Activated naive CD4-positive, alpha-beta T cell treated with anti-CD3 and anti-CD28 coated beads, Interleukin-2, amount 50 U/mL, for 24 hours (primary cell): ENCODE results near the gene CORO2A.
A peak's percentile ranks its signal among the peaks of the same experiment; 100 is the strongest.

Experiments
- H3K27ac Mint-ChIP-seq: one replicate; pipeline ENCODE4 v1.8.0; 2021; ENCODE audit warnings: mild to moderate bottlenecking, mixed read lengths
- H3K27me3 Mint-ChIP-seq: one replicate; pipeline ENCODE4 v1.8.0; 2021; ENCODE audit warnings: mixed read lengths
- H3K36me3 Mint-ChIP-seq: one replicate; pipeline ENCODE4 v1.8.0; 2021; ENCODE audit warnings: mixed read lengths
- H3K4me1 Mint-ChIP-seq: one replicate; pipeline ENCODE4 v1.8.0; 2021; ENCODE audit warnings: mixed read lengths
- H3K4me3 Mint-ChIP-seq: one replicate; pipeline ENCODE4 v1.8.0; 2021; ENCODE audit warnings: mild to moderate bottlenecking, mixed read lengths
- H3K9me3 Mint-ChIP-seq: one replicate; pipeline ENCODE4 v1.8.0; 2021; ENCODE audit warnings: mixed read lengths

The CORO2A gene

DNA sequence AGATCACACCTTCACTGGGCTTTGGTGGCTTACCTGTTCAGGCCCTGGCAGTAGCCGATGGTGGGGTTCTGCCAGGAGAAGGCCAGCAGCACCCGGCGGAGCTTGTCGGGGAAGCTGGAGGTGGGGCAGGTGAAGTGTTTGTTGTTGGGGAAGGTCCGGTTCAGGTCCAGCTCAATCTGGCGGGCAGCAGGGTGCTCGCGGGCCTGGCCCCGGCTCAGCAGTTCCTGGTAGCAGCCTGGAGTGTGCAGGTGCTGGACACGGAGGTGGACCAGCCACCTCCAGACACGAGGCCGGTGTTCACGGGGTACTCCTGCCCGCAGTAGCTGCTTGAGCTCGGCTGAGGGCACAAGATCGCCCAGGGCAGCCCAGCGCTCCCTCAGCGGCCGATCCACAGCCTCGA is 16.2 kb upstream of the CORO2A start:
- Mint-ChIP-seq H3K36me3 (peaks cover 2% of the 10 kb centered on the region), H3K27me3 (no peaks in the 10 kb centered on the region), H3K9me3 (no peaks in the 10 kb centered on the region), H3K4me1 (peaks cover 4% of the 10 kb centered on the region), H3K27ac (no peak overlapping the region), H3K4me3 (no peak overlapping the region)

DNA sequence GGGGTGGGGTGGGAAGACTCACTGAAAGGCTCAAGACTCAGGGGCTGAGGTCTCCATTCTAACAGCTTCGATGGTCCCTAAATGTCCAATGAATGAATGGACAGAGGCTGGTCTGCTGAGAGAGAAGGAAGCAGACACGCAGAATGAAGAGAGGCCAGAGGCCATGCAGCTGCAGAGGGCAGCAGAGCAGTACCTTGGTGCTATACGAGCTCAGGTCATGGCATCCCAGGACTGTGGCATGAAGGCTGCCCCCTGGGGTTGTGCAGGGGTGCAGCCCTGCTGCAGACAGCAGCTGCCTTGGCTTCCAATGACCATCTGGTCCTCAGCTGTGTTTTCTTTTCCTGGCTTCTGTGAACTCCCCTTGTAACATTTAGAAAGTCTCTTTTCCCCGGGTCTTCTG is 15.2 kb upstream of the CORO2A start:
- Mint-ChIP-seq H3K4me1 (peaks cover 4% of the 10 kb centered on the region), H3K27me3 (no peaks in the 10 kb centered on the region), H3K27ac (no peak overlapping the region), H3K4me3 (no peak overlapping the region), H3K9me3 (no peaks in the 10 kb centered on the region), H3K36me3 (peaks cover 2% of the 10 kb centered on the region)

DNA sequence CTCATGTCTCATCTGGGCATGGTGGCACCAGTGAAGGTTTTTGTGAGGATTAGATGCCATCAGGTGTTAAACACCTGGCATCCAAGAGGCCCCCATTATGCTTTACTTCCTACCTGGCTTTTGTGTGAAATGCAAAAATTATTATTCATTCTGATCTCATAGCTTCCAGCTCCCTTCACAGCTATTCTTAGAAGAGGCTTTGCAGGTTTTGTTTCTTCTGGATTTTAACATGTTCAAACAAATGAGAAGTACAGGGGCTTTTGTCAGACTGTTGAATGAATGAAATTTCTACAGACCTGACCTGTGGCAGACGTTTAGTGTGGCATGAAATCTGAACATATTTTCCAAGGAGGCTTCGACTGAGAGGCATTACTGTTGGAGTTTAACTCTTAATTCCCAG is 14.3 kb upstream of the CORO2A start:
- H3K9me3 Mint-ChIP-seq = no peaks in the 10 kb centered on the region
- no peaks in the 10 kb centered on the region for H3K27me3 Mint-ChIP-seq
- peaks cover 4% of the 10 kb centered on the region for H3K4me1 Mint-ChIP-seq
- H3K27ac Mint-ChIP-seq = no peak overlapping the region
- H3K36me3 Mint-ChIP-seq = peaks cover 2% of the 10 kb centered on the region
- no peak overlapping the region for H3K4me3 Mint-ChIP-seq

DNA sequence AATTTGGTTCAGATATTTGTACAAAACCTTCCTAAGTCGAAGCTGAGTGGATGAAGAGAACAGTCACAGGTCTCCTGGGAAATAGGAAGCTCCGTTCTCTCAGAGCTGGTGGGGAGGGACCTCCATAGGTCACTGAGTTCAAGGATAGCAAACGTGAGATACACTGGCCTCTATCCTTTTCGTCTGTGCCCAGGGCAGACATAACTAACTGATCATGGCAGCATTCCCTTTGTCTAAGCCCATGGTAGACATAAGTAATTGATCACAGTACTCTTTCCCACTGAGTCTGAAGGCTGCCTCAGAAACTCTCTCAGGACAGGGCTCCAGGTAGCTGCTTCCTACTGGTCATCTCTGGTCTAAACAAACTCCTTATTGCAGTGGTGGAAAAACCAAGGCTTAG is 12.3 kb upstream of the CORO2A start:
- Mint-ChIP-seq H3K27ac (no peak overlapping the region), H3K27me3 (no peaks in the 10 kb centered on the region), H3K36me3 (no peaks in the 10 kb centered on the region), H3K4me3 (no peak overlapping the region), H3K4me1 (peaks cover 4% of the 10 kb centered on the region), H3K9me3 (no peaks in the 10 kb centered on the region)

DNA sequence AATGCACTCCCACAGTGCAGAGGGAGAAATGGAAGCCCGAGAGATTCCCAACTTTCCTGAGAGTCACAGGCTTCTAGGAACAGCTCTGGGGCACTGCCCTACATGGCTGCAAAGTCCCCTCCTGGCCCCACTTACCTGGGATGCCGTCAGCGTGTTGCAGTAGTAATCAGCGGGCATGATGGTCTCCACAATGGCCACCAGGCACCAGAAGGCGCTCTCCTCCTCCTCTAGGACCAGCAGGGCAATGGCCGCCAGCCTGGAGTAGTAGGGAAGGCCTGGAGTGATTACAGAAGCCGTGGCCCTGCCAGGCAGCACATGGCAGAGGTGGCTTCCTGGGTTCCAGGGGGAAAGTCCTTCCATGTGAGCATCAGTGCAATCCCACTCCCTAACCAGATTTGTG is 10.7 kb upstream of the CORO2A start:
- Mint-ChIP-seq H3K9me3 (no peaks in the 10 kb centered on the region), H3K27ac (no peak overlapping the region), H3K27me3 (no peaks in the 10 kb centered on the region), H3K4me1 (peaks cover 4% of the 10 kb centered on the region), H3K36me3 (no peaks in the 10 kb centered on the region), H3K4me3 (no peak overlapping the region)

DNA sequence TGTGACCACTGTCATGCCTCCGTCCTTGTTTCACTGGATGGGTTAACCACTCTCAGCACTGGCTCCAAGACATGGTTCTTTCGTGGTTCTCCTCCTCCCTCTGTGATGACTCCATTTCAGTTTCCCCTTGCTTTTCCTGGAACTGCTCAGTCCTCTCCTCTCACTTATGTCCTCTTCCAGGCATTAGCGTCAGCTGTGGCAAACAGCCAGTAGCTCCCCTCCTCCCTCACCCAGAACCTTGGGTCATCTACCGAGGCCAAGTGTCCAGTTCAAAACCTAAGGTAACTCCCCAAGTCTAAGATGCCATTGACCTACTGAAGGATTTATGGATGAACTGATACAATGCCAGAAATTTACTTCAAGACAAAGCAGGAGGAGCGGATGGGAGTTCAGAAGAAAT is 9.8 kb upstream of the CORO2A start:
- Mint-ChIP-seq H3K9me3 (no peaks in the 10 kb centered on the region), H3K27me3 (no peaks in the 10 kb centered on the region), H3K36me3 (no peaks in the 10 kb centered on the region), H3K27ac (no peak overlapping the region), H3K4me3 (no peak overlapping the region), H3K4me1 (peaks cover 4% of the 10 kb centered on the region)

DNA sequence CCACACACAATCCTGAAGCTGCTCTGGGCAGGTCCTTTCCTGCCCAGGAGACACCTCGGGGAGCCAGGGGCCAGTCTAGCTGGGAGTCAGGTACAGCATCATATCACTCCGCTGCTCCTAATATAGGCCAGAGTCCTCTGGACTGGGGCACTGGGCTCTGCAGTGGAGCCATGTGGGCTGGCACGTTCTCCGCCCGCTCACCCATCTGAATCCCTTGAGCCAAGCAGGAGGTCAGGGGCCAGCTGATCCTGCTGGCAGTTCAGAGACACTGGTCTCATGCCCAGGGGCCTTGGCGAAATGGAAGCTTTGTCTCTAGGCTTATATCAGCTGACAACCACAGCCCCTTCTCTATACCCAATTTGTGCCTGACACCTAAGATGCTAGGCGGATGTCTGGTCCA is 9.3 kb upstream of the CORO2A start:
- H3K4me1 Mint-ChIP-seq = peaks cover 4% of the 10 kb centered on the region
- no peaks in the 10 kb centered on the region for H3K9me3 Mint-ChIP-seq
- H3K36me3 Mint-ChIP-seq = no peaks in the 10 kb centered on the region
- H3K4me3 Mint-ChIP-seq = no peak overlapping the region
- no peak overlapping the region for H3K27ac Mint-ChIP-seq
- H3K27me3 Mint-ChIP-seq = no peaks in the 10 kb centered on the region

DNA sequence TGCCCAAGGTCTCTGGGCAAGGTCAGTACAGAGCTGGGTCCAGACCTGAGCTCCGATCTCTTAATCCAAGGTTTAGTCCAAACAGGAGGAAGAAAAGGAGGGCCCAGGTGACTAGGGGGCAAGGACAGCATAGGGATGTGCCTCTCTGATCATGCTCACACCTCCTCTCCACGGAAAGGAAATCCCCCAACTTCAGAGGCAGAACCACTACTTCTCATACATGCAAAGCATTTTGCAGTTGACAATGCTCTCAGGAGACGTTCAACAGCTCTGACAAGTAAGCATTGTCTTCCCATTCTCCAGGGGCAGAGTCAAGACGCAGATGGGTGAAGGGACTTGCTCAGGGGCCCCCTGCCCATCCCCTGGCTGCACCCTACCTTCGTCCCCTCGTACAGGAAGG is 8.7 kb upstream of the CORO2A start:
- H3K9me3 Mint-ChIP-seq = no peaks in the 10 kb centered on the region
- H3K36me3 Mint-ChIP-seq = no peaks in the 10 kb centered on the region
- no peak overlapping the region for H3K4me3 Mint-ChIP-seq
- no peaks in the 10 kb centered on the region for H3K27me3 Mint-ChIP-seq
- no peak overlapping the region for H3K27ac Mint-ChIP-seq
- peaks cover 4% of the 10 kb centered on the region for H3K4me1 Mint-ChIP-seq

DNA sequence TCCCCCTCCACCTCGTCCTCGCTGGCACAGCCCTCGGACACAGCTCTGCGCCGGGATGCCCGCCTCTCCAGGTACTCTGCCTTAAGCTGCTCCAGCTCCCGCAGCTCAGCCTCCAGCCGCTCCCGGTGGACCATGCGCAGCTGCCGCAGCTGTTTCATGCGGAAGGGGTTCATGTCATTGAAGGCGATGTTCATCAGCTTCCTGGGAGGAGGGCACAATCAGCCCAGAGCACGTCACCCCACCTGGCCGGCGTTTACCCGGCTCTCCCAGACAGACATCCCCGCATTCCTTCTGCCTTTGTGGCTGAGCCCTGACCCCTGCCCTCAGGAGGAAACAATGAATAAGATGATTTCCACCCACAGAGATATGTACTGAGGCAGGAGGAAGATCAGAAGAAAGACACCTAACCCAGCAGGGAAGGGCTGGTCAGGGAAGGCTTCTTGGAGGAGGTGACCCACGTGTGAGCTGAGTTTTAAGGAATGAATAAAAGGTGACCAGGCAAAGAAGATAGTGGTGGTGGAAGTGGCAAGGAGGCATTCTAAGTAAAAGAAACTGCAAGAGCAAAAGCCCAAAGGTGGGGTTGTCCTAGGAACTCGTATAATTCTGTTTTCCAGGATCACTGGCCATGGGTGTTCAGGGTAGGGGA is 7.1 kb upstream of the CORO2A start:
- H3K4me1 Mint-ChIP-seq = no peaks in the 10 kb centered on the region
- no peaks in the 10 kb centered on the region for H3K27me3 Mint-ChIP-seq
- no peak overlapping the region for H3K27ac Mint-ChIP-seq
- no peaks in the 10 kb centered on the region for H3K36me3 Mint-ChIP-seq
- no peak overlapping the region for H3K4me3 Mint-ChIP-seq
- H3K9me3 Mint-ChIP-seq = no peaks in the 10 kb centered on the region

DNA sequence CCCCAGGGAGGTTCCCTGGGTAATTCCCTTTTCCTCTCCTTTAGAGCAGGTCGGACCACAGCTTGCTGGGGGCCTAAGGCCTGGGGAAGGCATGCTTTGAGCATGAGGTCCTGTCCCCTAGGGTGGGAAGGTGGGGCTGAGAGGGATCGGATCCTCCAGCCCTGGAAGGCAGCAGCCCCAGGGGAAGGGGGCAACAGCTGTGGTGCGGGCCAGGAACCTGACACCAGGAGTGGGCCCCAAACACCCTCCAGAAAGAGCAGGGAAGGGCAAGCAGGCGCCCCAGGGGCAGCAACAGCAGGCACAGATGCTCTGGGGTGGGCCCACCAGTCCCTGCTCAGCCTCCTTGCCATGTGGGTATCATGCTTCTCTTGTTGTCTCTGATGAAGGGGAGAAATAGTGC is 3.2 kb upstream of the CORO2A start:
- no peak overlapping the region for H3K4me3 Mint-ChIP-seq
- no peak overlapping the region for H3K27ac Mint-ChIP-seq
- no peaks in the 10 kb centered on the region for H3K9me3 Mint-ChIP-seq
- no peaks in the 10 kb centered on the region for H3K36me3 Mint-ChIP-seq
- H3K27me3 Mint-ChIP-seq = no peaks in the 10 kb centered on the region
- peaks cover 18% of the 10 kb centered on the region for H3K4me1 Mint-ChIP-seq

DNA sequence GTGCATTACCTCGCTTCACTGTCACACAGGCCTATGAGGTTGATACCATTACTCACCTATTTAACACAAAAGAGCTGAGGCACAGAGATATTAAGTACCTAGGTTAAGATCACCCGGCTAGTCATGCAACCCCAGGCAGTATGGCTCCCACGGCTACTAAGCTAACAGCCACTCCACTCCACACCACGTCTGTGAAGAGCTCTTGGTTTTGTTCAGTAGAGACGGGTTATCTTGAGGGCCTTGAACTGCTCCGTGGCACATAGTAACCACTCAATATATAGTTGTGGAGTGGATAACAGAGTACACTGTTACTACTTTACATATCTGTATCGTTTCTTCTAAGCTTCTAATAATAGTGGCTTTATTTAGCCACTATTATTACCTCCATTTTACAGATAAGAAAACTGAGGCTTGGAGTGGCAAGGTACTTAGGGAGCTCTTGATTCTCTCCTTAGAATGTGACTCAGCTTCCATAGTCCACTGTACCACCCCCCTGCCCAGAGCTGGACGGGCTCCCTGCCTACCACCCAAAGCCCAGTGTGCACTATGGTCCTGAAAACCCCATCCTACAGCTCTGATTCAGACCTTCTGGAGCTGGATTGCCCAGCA is 1.0 kb upstream of the CORO2A start:
- Mint-ChIP-seq H3K4me3 (peak overlapping the region; percentile 88), H3K36me3 (no peaks in the 10 kb centered on the region), H3K9me3 (no peaks in the 10 kb centered on the region), H3K27me3 (no peaks in the 10 kb centered on the region), H3K27ac (peak overlapping the region; percentile 32), H3K4me1 (peaks cover 39% of the 10 kb centered on the region)

DNA sequence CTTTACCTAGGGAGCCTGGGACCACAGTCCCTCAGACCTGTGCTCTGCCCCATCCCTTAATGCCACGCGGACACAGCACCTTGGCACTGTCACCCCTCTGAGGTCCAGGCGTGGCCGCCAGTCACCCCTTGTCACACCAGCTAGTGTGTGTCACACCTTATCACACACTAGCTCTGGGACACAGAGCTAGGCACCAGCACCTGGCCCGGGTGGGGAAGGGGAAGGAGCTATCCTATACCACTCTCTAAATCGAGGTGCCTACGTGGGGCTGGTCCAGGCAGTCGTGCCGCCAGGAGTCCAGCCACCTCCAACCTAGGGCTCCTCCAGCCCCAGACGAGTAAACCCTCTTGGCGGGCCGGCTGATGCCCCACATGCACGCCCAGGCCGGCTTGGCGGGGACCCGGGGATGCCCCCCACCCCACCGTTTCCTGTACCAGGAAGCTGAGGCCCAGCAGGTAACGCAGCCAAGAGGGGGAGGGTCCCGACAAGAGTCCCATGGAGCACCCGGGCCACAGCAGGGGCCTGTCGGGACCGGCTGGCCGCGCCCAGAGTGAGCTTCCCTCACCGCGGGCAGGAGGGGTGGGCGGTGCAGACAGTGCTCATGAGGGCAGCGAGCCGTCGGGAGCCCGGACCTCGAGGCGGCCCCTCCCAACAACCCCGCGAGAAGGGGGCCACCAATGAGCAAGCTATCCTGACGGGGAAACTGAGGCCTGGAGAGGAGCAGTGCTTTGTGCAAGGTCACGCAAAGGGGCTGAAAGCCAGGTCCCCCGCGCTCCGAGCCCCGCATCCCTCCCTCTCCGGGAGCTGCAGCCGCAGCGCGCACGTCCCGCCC is 550 bp downstream of the CORO2A start:
- Mint-ChIP-seq H3K27ac (peak overlapping the region; percentile 17), H3K9me3 (no peaks in the 10 kb centered on the region), H3K36me3 (no peaks in the 10 kb centered on the region), H3K27me3 (no peaks in the 10 kb centered on the region), H3K4me1 (peaks cover 48% of the 10 kb centered on the region), H3K4me3 (peak overlapping the region; percentile 76)

DNA sequence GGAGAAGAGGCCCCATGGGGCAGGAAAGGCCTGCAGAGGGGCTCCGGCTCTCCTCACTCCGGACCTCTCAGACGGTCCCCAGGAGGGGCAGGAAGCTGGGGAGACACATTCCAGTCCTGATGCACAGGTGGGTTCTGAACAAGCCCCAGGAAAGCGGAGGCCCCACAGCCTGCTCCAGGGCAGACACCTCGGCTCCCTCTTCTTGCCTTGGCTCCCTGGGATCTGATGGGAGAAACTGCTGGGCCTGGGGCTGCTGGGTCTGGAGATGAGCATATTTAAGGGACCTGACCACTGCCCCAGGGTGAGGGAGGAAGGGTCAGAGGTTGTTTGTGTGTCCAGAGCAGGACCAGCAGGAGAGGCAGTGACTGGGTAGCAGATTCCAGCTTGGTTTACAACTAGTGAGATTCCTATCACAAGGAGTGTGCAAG is 1.2 kb downstream of the CORO2A start:
- Mint-ChIP-seq H3K27me3 (no peaks in the 10 kb centered on the region), H3K9me3 (no peaks in the 10 kb centered on the region), H3K4me1 (peaks cover 50% of the 10 kb centered on the region), H3K4me3 (peak overlapping the region; percentile 76), H3K36me3 (no peaks in the 10 kb centered on the region), H3K27ac (peak overlapping the region; percentile 17)

DNA sequence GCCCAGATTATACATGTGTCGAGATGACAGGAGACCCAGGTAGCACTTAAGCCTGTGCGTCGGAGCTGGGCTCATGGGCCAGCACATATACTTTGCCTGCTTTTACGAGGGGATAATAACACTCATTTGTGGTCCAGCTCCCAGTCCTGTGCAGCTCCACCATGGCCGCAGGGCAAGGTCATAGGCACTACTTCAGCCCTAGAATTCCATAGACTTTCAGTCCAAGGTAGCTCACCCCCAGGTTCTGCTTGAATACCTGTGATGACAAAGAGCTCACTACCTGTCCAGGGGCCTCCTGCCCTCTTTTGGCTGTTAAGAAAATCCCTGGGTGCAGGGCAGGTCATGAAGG is 1.7 kb downstream of the CORO2A start:
- no peaks in the 10 kb centered on the region for H3K36me3 Mint-ChIP-seq
- peaks cover 51% of the 10 kb centered on the region for H3K4me1 Mint-ChIP-seq
- no peak overlapping the region for H3K4me3 Mint-ChIP-seq
- no peaks in the 10 kb centered on the region for H3K9me3 Mint-ChIP-seq
- no peak overlapping the region for H3K27ac Mint-ChIP-seq
- H3K27me3 Mint-ChIP-seq = no peaks in the 10 kb centered on the region

DNA sequence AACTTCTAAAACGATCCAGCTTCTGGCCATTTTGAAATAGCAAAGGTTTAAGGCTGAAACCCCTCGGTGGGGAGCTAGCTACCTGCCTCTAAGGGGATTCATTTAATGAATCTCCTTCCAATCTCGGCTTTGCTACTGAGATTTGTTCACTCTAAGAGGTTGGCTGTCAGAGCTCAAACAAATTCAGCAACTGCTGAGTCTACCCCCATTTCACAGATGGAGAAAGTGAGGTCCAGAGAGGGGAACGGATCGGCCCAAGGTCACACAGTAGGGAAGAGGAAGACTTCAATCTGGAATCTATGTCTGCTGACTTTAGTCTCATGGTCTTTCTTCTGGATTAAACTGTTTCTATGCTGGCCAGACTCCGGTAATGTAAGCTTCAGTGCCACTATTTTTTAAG is 3.0 kb downstream of the CORO2A start:
- no peak overlapping the region for H3K27ac Mint-ChIP-seq
- peaks cover 51% of the 10 kb centered on the region for H3K4me1 Mint-ChIP-seq
- H3K4me3 Mint-ChIP-seq = no peak overlapping the region
- H3K9me3 Mint-ChIP-seq = no peaks in the 10 kb centered on the region
- H3K36me3 Mint-ChIP-seq = no peaks in the 10 kb centered on the region
- H3K27me3 Mint-ChIP-seq = no peaks in the 10 kb centered on the region

DNA sequence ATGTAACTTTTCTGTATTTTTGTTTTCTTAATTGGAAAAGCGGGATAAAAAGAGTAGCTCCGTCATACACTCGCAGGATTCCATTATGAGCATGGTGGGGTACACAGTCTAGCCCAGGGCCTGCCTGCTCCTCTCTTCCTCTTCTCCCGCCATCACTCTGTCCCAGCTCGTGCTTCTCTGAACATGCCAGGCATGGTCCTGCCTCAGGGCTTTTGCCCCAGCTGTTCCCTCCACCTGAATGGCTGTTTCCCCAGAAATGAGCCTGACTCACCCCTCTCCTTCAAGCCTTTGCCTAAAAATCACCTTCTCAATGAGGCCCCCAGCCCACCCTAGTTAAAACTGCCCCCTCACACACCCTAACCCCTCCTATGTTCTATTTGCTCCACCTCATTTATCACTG is 4.5 kb downstream of the CORO2A start:
- H3K4me1 Mint-ChIP-seq = peaks cover 43% of the 10 kb centered on the region
- H3K27ac Mint-ChIP-seq = no peak overlapping the region
- H3K27me3 Mint-ChIP-seq = no peaks in the 10 kb centered on the region
- no peaks in the 10 kb centered on the region for H3K36me3 Mint-ChIP-seq
- H3K9me3 Mint-ChIP-seq = no peaks in the 10 kb centered on the region
- H3K4me3 Mint-ChIP-seq = no peak overlapping the region
